ENCODE measurements around the gene FAM117A. TPM values are rescaled to one million over a fixed set of nuclear protein-coding genes. Genes with fewer than 3 reads are reported as not detected.

Gene FAM117A
- total RNA-seq, 1 donor from 2014 or later, result 14.6 TPM

- peaks cover 16% of the 10 kb centered on the region for H3K79me2 ChIP-seq (ENCODE audit: low read depth)
- TF ChIP-seq EZH2phosphoT487 (IDR thresholded peaks at IDR 0.05) (no peak), CTCF (IDR thresholded peaks at IDR 0.05) (peak; percentile 81), EZH2 (IDR thresholded peaks at IDR 0.05) (no peak)
- H3K36me3 ChIP-seq, result no peaks in the 10 kb centered on the region
- peak within 1 kb of the TSS; percentile 92 for H3K4me3 Mint-ChIP-seq
- H3K27ac Mint-ChIP-seq, result peak within 1 kb of the TSS; percentile 99
- peak within 1 kb of the TSS; percentile 97 for H3K27ac ChIP-seq
- H3K9me3 Mint-ChIP-seq, result no peaks in the 10 kb centered on the region
- H3K9me3 ChIP-seq (ENCODE audit: low read depth), result no peaks in the 10 kb centered on the region
- H4K20me1 ChIP-seq (ENCODE audit: low read depth), result no peaks in the 10 kb centered on the region
- H3K9ac ChIP-seq, result peak within 1 kb of the TSS; percentile 97
- peaks cover 7% of the 10 kb centered on the region for H3K4me1 ChIP-seq
- peaks cover 23% of the 10 kb centered on the region for H3K4me1 Mint-ChIP-seq
- peak within 1 kb of the TSS; percentile 64 for H2AFZ ChIP-seq (replicated peaks)
- H3K27me3 ChIP-seq, result no peaks in the 10 kb centered on the region
- H3K4me2 ChIP-seq, result peak within 1 kb of the TSS; percentile 97
- H3F3A ChIP-seq (ENCODE audit: low read depth), result peaks cover 22% of the 10 kb centered on the region
- H3K36me3 Mint-ChIP-seq, result peaks cover 4% of the 10 kb centered on the region
- H3K4me3 ChIP-seq, result peak within 1 kb of the TSS; percentile 84
- DNase-seq (ENCODE audit: low spot score), result peak; percentile 99
- H3K27me3 Mint-ChIP-seq (ENCODE audit: insufficient read depth, low read depth), result peaks cover 4% of the 10 kb centered on the region
Measured at GRCh38 chr17:49707608-49708514, 56.1 kb downstream of the FAM117A start, which contains the start of gene SLC35B1. SLC35B1 (minus strand) TSS chr17:49707964; CDS start chr17:49707833, 131 bp downstream.

- H3K36me3 Mint-ChIP-seq, result peaks cover 4% of the 10 kb centered on the region
- no peaks in the 10 kb centered on the region for H4K20me1 ChIP-seq (ENCODE audit: low read depth)
- H3F3A ChIP-seq (ENCODE audit: low read depth), result peaks cover 22% of the 10 kb centered on the region
- no peaks in the 10 kb centered on the region for H3K36me3 ChIP-seq
- H3K4me2 ChIP-seq, result peak overlapping the region; percentile 97
- DNase-seq (ENCODE audit: low spot score), result peak; percentile 51
- peak overlapping the region; percentile 92 for H3K4me3 Mint-ChIP-seq
- H2AFZ ChIP-seq (replicated peaks), result peak overlapping the region; percentile 64
- peak overlapping the region; percentile 97 for H3K27ac ChIP-seq
- peaks cover 23% of the 10 kb centered on the region for H3K4me1 Mint-ChIP-seq
- peak overlapping the region; percentile 84 for H3K4me3 ChIP-seq
- TF ChIP-seq EZH2 (IDR thresholded peaks at IDR 0.05), result no peak
- TF ChIP-seq EZH2phosphoT487 (IDR thresholded peaks at IDR 0.05), result no peak
- TF ChIP-seq CTCF (IDR thresholded peaks at IDR 0.05), result no peak
- no peaks in the 10 kb centered on the region for H3K27me3 ChIP-seq
- peak overlapping the region; percentile 99 for H3K27ac Mint-ChIP-seq
- no peaks in the 10 kb centered on the region for H3K9me3 ChIP-seq (ENCODE audit: low read depth)
- H3K27me3 Mint-ChIP-seq (ENCODE audit: insufficient read depth, low read depth), result peaks cover 4% of the 10 kb centered on the region
- no peaks in the 10 kb centered on the region for H3K9me3 Mint-ChIP-seq
- peaks cover 7% of the 10 kb centered on the region for H3K4me1 ChIP-seq
- peak overlapping the region; percentile 97 for H3K9ac ChIP-seq
- peaks cover 16% of the 10 kb centered on the region for H3K79me2 ChIP-seq (ENCODE audit: low read depth)
Measured at GRCh38 chr17:49707246-49707607, 56.7 kb downstream of the FAM117A start.

- Mint-ChIP-seq H3K4me3 (peak overlapping the region; percentile 62), H3K36me3 (peaks cover 6% of the 10 kb centered on the region), H3K27ac (no peak overlapping the region), H3K9me3 (no peaks in the 10 kb centered on the region), H3K4me1 (peaks cover 23% of the 10 kb centered on the region), H3K27me3 (ENCODE audit: insufficient read depth, low read depth) (peaks cover 6% of the 10 kb centered on the region)
- H3K27ac ChIP-seq, result no peak overlapping the region
- no peak overlapping the region for H3K9ac ChIP-seq
- H3K4me2 ChIP-seq, result no peak overlapping the region
- H2AFZ ChIP-seq (replicated peaks), result no peak overlapping the region
- H4K20me1 ChIP-seq (ENCODE audit: low read depth), result no peaks in the 10 kb centered on the region
- TF ChIP-seq CTCF (IDR thresholded peaks at IDR 0.05), result no peak
- no peak for TF ChIP-seq EZH2 (IDR thresholded peaks at IDR 0.05)
- no peak for TF ChIP-seq EZH2phosphoT487 (IDR thresholded peaks at IDR 0.05)
- no peak for DNase-seq (ENCODE audit: low spot score)
- no peak overlapping the region for H3K4me3 ChIP-seq
- H3K9me3 ChIP-seq (ENCODE audit: low read depth), result no peaks in the 10 kb centered on the region
- no peaks in the 10 kb centered on the region for H3K36me3 ChIP-seq
- peaks cover 27% of the 10 kb centered on the region for H3F3A ChIP-seq (ENCODE audit: low read depth)
- peaks cover 7% of the 10 kb centered on the region for H3K4me1 ChIP-seq
- H3K27me3 ChIP-seq, result no peaks in the 10 kb centered on the region
- H3K79me2 ChIP-seq (ENCODE audit: low read depth), result peaks cover 16% of the 10 kb centered on the region
Measured at GRCh38 chr17:49705254-49705653, 58.7 kb downstream of the FAM117A start.
